IMR-90 (cell line): ENCODE data around the gene WDR90. TPM values are rescaled to one million over a fixed set of nuclear protein-coding genes. Genes with fewer than 3 reads are reported as not detected.

Experiments
- ATAC-seq: fragments of 200-7000 bp; cut with Tn5 transposase; 2 replicates; pipeline ENCODE4 v1.9.1; 2020; ENCODE audit warnings: low read depth, mild to moderate bottlenecking, moderate library complexity
- BruUV-seq: library from RNA; stranded (reverse); fragments of 400-500 nt; replicated peaks from 2 replicates; lab custom pipeline; 2021; lab: Mats Ljungman, UMichigan
- CTCF ChIA-PET: fragments of 300-600 bp; formaldehyde crosslinking; extraction: SDS; loops from one replicate; lab custom pipeline; 2021; ENCODE audit warnings: antibody characterized with exemption; lab: Yijun Ruan, JAX
- POLR2A ChIA-PET: fragments of 300-600 bp; sonication (Branson Sonifier 250); formaldehyde crosslinking; loops from one replicate; lab custom pipeline; 2022; ENCODE audit warnings: antibody characterized with exemption; ENCODE audit not compliant: unreplicated experiment; lab: Charles Lee
- DNase-seq: peaks from one replicate; pipeline ENCODE4 v3.0.0; 2013
- H2AFZ ChIP-seq: replicated peaks from 2 replicates; pipeline ENCODE3; 2013; ENCODE audit warnings: low read length, mild to moderate bottlenecking; ENCODE audit not compliant: poor library complexity
- H2AK5ac ChIP-seq: 2 replicates; pipeline ENCODE4 v1.6.1; 2013; ENCODE audit warnings: low read depth, low read length, inconsistent platforms
- H2AK9ac ChIP-seq: replicated peaks from 2 replicates; pipeline ENCODE3; 2013; ENCODE audit warnings: mild to moderate bottlenecking, low read depth, low read length, moderate library complexity; ENCODE audit not compliant: poor library complexity
- H2BK120ac ChIP-seq: 2 replicates; pipeline ENCODE4 v1.6.1; 2013; ENCODE audit warnings: low read depth, low read length, inconsistent platforms
- H2BK15ac ChIP-seq: 3 replicates; pipeline ENCODE4 v1.6.1; 2013; ENCODE audit warnings: low read depth, low read length, inconsistent platforms
- H2BK20ac ChIP-seq: 2 replicates; pipeline ENCODE4 v1.6.1; 2013; ENCODE audit warnings: low read depth, mild to moderate bottlenecking, inconsistent platforms, low read length, moderate library complexity
- H2BK5ac ChIP-seq: 2 replicates; pipeline ENCODE4 v1.6.1; 2013; ENCODE audit warnings: mild to moderate bottlenecking, low read depth, low read length, inconsistent platforms; ENCODE audit not compliant: poor library complexity, severe bottlenecking
- H3K14ac ChIP-seq: replicated peaks from 2 replicates; pipeline ENCODE4 v1.6.1; 2013; ENCODE audit warnings: low read depth, low read length, inconsistent platforms
- H3K18ac ChIP-seq: 2 replicates; pipeline ENCODE4 v1.6.1; 2013; ENCODE audit warnings: low read depth, low read length, control low read depth
- H3K23ac ChIP-seq: 2 replicates; pipeline ENCODE4 v1.6.1; 2013; ENCODE audit warnings: low read depth, low read length, inconsistent platforms
- H3K27ac ChIP-seq: 2 replicates; pipeline ENCODE4 v1.5.1; 2013; ENCODE audit warnings: mild to moderate bottlenecking, control low read depth, low read length; ENCODE audit not compliant: insufficient read depth
- H3K27me3 ChIP-seq: 2 replicates; pipeline ENCODE4 v1.6.1; 2013; ENCODE audit warnings: low read length; ENCODE audit not compliant: control insufficient read depth, insufficient read depth
- H3K36me3 ChIP-seq: 2 replicates; pipeline ENCODE4 v1.6.1; 2013; ENCODE audit warnings: low read length, mixed read lengths; ENCODE audit not compliant: control insufficient read depth, insufficient read depth
- H3K4ac ChIP-seq: 2 replicates; pipeline ENCODE4 v1.6.1; 2013; ENCODE audit warnings: low read depth, low read length, inconsistent platforms
- H3K4me1 ChIP-seq: 2 replicates; pipeline ENCODE4 v1.6.1; 2013; ENCODE audit warnings: low read length, mixed read lengths; ENCODE audit not compliant: control insufficient read depth, insufficient read depth
- H3K4me2 ChIP-seq: 2 replicates; pipeline ENCODE4 v1.6.1; 2013; ENCODE audit warnings: low read depth, mild to moderate bottlenecking, control low read depth, low read length, moderate library complexity
- H3K4me3 ChIP-seq: 2 replicates; pipeline ENCODE4 v1.5.1; 2013; ENCODE audit warnings: low read depth, mild to moderate bottlenecking, control low read depth, low read length, moderate library complexity; ENCODE audit not compliant: insufficient read depth
- H3K56ac ChIP-seq: 2 replicates; pipeline ENCODE4 v1.6.1; 2013; ENCODE audit warnings: low read length, inconsistent platforms; ENCODE audit not compliant: insufficient read depth; ENCODE audit errors: extremely low read depth
- H3K79me1 ChIP-seq, 2 experiments: 2 replicates each; pipeline ENCODE4 v1.6.1; 2013; ENCODE audit warnings: low read length in 2 of 2, inconsistent platforms in 1 of 2, low read depth in 1 of 2
- H3K9ac ChIP-seq: 2 replicates; pipeline ENCODE4 v1.6.1; 2013; ENCODE audit warnings: low read depth, low read length, control low read depth
- H3K9me1 ChIP-seq: 2 replicates; pipeline ENCODE4 v1.6.1; 2013; ENCODE audit warnings: low read length, inconsistent platforms; ENCODE audit not compliant: insufficient read depth
- H3K9me3 ChIP-seq: 2 replicates; pipeline ENCODE4 v1.6.1; 2013; ENCODE audit warnings: low read length; ENCODE audit not compliant: control insufficient read depth, insufficient read depth
- H4K20me1 ChIP-seq: 2 replicates; pipeline ENCODE4 v1.6.1; 2013; ENCODE audit warnings: low read length, inconsistent platforms; ENCODE audit not compliant: insufficient read depth
- H4K5ac ChIP-seq: 2 replicates; pipeline ENCODE4 v1.6.1; 2013; ENCODE audit warnings: mild to moderate bottlenecking, low read depth, low read length, control low read depth
- H4K8ac ChIP-seq, 2 experiments: 2 replicates each; pipeline ENCODE4 v1.6.1; 2013; ENCODE audit warnings: low read depth in 2 of 2, low read length in 2 of 2, control low read depth in 1 of 2, inconsistent platforms in 1 of 2
- H4K91ac ChIP-seq: 2 replicates; pipeline ENCODE4 v1.6.1; 2013; ENCODE audit warnings: low read depth, low read length, inconsistent platforms; ENCODE audit not compliant: insufficient read depth
- BHLHE40 ChIP-seq: fragments of 150-350 bp; IDR thresholded peaks from 2 replicates; pipeline ENCODE4 v1.6.1; 2016; ENCODE audit warnings: mild to moderate bottlenecking, low read depth, low read length
- CEBPB ChIP-seq: IDR thresholded peaks from 2 replicates; pipeline ENCODE4 v1.6.1; 2012; ENCODE audit warnings: low read depth, low read length, improper control_type of control experiment
- CHD1 ChIP-seq: IDR thresholded peaks from 2 replicates; pipeline ENCODE4 v1.6.1; 2012; ENCODE audit warnings: low read depth, low read length, improper control_type of control experiment
- CTCF ChIP-seq: conservative IDR thresholded peaks from 2 replicates; pipeline ENCODE4 v1.5.1; 2012; ENCODE audit warnings: mild to moderate bottlenecking, low read depth, low read length, improper control_type of control experiment
- FOS ChIP-seq: fragments of 150-350 bp; IDR thresholded peaks from 2 replicates; pipeline ENCODE4 v1.6.1; 2016; ENCODE audit warnings: low read depth, low read length
- MAZ ChIP-seq: IDR thresholded peaks from 2 replicates; pipeline ENCODE4 v1.6.1; 2012; ENCODE audit warnings: low read depth, mild to moderate bottlenecking, low read length, improper control_type of control experiment, moderate library complexity, borderline replicate concordance
- MXI1 ChIP-seq: IDR thresholded peaks from 2 replicates; pipeline ENCODE4 v1.6.1; 2012; ENCODE audit warnings: low read depth, mild to moderate bottlenecking, low read length, moderate library complexity, borderline replicate concordance
- POLR2A ChIP-seq: IDR thresholded peaks from 2 replicates; pipeline ENCODE4 v1.6.1; 2012; ENCODE audit warnings: mild to moderate bottlenecking, low read depth, low read length
- RAD21 ChIP-seq: IDR thresholded peaks from 2 replicates; pipeline ENCODE4 v1.6.1; 2012; ENCODE audit warnings: low read length, improper control_type of control experiment
- RCOR1 ChIP-seq: IDR thresholded peaks from 2 replicates; pipeline ENCODE4 v1.6.1; 2012; ENCODE audit warnings: mild to moderate bottlenecking, low read length, improper control_type of control experiment; ENCODE audit not compliant: insufficient replicate concordance
- RFX5 ChIP-seq: IDR thresholded peaks from 2 replicates; pipeline ENCODE4 v1.8.0; 2012; ENCODE audit warnings: low read depth, mild to moderate bottlenecking, low read length, moderate library complexity
- SMC3 ChIP-seq: fragments of 150-350 bp; IDR thresholded peaks from 2 replicates; pipeline ENCODE4 v1.6.1; 2016; ENCODE audit warnings: low read depth, mild to moderate bottlenecking, antibody characterized with exemption, low read length, moderate library complexity
- WGBS, 2 experiments: methylation state at CpG; one replicate each; pipeline versions ENCODE4 v1.1.5 to v1.1.7; 2013; ENCODE audit warnings: missing lambda C conversion rate in 2 of 2; ENCODE audit not compliant: insufficient read length in 1 of 2; ENCODE audit errors: extremely low coverage in 2 of 2; 5-methylcytosine and 5-hydroxymethylcytosine counted together
- dilution Hi-C: fragments of 300-500 bp; cut with HindIII; formaldehyde crosslinking; loops from one replicate; pipeline ENCODE4 v1.14.3; 2018; ENCODE audit warnings: low sequenced_read_pairs; ENCODE audit not compliant: unreplicated experiment
- in situ Hi-C: fragments of 300-500 bp; cut with MboI; formaldehyde crosslinking; loops from 3 replicates; pipeline ENCODE4 v1.14.3; 2019; ENCODE audit warnings: low sequenced_read_pairs, inconsistent platforms, mixed read lengths
- intact Hi-C: fragments of 100-400 bp; cut with micrococcal nuclease; formaldehyde crosslinking; loops from 2 replicates; pipeline ENCODE4 v1.10.0; 2022
- polyA plus RNA-seq, 3 experiments: library from polyadenylated mRNA; depleted of rRNA; stranded (reverse); fragments of >200 nt; gene quantifications; 2 replicates each; pipeline ENCODE4 v1.2.3, GENCODE V29; 2012; ENCODE audit warnings: low replicate concordance in 1 of 3
- total RNA-seq: library from RNA; depleted of rRNA; stranded (reverse); fragments of >200 nt; gene quantifications from 2 replicates; pipeline ENCODE4 v1.2.3, GENCODE V29; 2012
- TF ChIP-seq, protein P1 (sequence below): fragments of 150-350 bp; IDR thresholded peaks from 2 replicates; pipeline ENCODE4 v1.6.1; 2016; ENCODE audit warnings: low read depth, mild to moderate bottlenecking, low read length, moderate library complexity, borderline replicate concordance
- TF ChIP-seq, protein P2 (sequence below): fragments of 150-350 bp; IDR thresholded peaks from 2 replicates; pipeline ENCODE4 v1.6.1; 2017; ENCODE audit warnings: mild to moderate bottlenecking, antibody characterized with exemption, low read length, low read depth

WDR90 gene
- total and polyA plus RNA-seq, 2 of the 4 experiments (the other 2 are of a cell fraction): 1.4 to 18.7 TPM

GRCh38 chr16:625117-625976, 23.8 kb upstream of the WDR90 start:
- H2AK9ac ChIP-seq: peak overlapping the region; percentile 53
- H2BK120ac ChIP-seq: no peak overlapping the region
- H3K9me1 ChIP-seq: peaks cover 4% of the 10 kb centered on the region; the same call in 1 of the 2 replicates
- no peak for ATAC-seq
- H3K4me2 ChIP-seq: no peak overlapping the region
- H3K36me3 ChIP-seq: peaks cover 7% of the 10 kb centered on the region; the same call in 1 of the 2 replicates
- no TSS peak for BruUV-seq
- no peak overlapping the region; the same call in 2 of the 3 replicates for H2BK15ac ChIP-seq
- no peaks in the 10 kb centered on the region for H3K9me3 ChIP-seq
- H3K14ac ChIP-seq: no peak overlapping the region
- H3K79me1 ChIP-seq: peaks cover 9 to 53% of the 10 kb centered on the region in 2 experiments; a peak in 2 of 4 replicates
- peak overlapping the region; percentile 49 for H2AFZ ChIP-seq
- H4K20me1 ChIP-seq: 0 out of 2 replicates have a peak, but pooled peaks cover 8% of the 10 kb centered on the region
- WGBS, 2 experiments: 97% methylated on average over 25 of the region's 37 CpGs; no CpG with 5 or more reads in 1 of the 2 experiments
- H3K27ac ChIP-seq: no peak overlapping the region
- H3K4me1 ChIP-seq: peaks cover 19% of the 10 kb centered on the region
- H3K23ac ChIP-seq: no peak overlapping the region
- peak overlapping the region; percentile 68; the same call in 1 of the 2 replicates for H3K4ac ChIP-seq
- CTCF ChIA-PET: interaction anchor here (0.5 kb wide), 1 partner anchor 25 kb away, joined by 3 read pairs; no protein-coding TSS in a partner anchor
- DNase-seq: no peak
- H2BK5ac ChIP-seq: peak overlapping the region; percentile 89
- H4K8ac ChIP-seq: no peak overlapping the region
- no peak overlapping the region for H3K9ac ChIP-seq
- H3K27me3 ChIP-seq: no peaks in the 10 kb centered on the region
- H2AK5ac ChIP-seq: peak overlapping the region; percentile 90
- dilution Hi-C loops (no loop called here), in situ Hi-C loops (no loop called here), intact Hi-C loops (no loop called here)
- no peak overlapping the region for H2BK20ac ChIP-seq
- H3K18ac ChIP-seq: no peak overlapping the region
- H3K56ac ChIP-seq: no peak overlapping the region
- no peak overlapping the region; the same call in 1 of the 2 replicates for H4K91ac ChIP-seq
- POLR2A ChIA-PET: no interaction called here
- no peak overlapping the region for H4K5ac ChIP-seq
- H3K4me3 ChIP-seq: no peak overlapping the region
- TF ChIP-seq RAD21: no peak
- no peak for TF ChIP-seq RCOR1
- TF ChIP-seq CHD1: no peak
- TF ChIP-seq, protein P1, sequence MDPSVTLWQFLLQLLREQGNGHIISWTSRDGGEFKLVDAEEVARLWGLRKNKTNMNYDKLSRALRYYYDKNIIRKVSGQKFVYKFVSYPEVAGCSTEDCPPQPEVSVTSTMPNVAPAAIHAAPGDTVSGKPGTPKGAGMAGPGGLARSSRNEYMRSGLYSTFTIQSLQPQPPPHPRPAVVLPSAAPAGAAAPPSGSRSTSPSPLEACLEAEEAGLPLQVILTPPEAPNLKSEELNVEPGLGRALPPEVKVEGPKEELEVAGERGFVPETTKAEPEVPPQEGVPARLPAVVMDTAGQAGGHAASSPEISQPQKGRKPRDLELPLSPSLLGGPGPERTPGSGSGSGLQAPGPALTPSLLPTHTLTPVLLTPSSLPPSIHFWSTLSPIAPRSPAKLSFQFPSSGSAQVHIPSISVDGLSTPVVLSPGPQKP: no peak
- no peak for TF ChIP-seq RFX5
- TF ChIP-seq POLR2A: no peak
- TF ChIP-seq, protein P2, sequence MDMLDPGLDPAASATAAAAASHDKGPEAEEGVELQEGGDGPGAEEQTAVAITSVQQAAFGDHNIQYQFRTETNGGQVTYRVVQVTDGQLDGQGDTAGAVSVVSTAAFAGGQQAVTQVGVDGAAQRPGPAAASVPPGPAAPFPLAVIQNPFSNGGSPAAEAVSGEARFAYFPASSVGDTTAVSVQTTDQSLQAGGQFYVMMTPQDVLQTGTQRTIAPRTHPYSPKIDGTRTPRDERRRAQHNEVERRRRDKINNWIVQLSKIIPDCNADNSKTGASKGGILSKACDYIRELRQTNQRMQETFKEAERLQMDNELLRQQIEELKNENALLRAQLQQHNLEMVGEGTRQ: no peak
- TF ChIP-seq MAZ: no peak
- no peak for TF ChIP-seq CTCF
- TF ChIP-seq MXI1: no peak
- no peak for TF ChIP-seq FOS
- no peak for TF ChIP-seq BHLHE40
- no peak for TF ChIP-seq CEBPB
- no peak for TF ChIP-seq SMC3
